Upper lobe of right lung (tissue), 1 donor: Measurements from ENCODE around the gene CDH23. TPM values are rescaled to one million over a fixed set of nuclear protein-coding genes. Genes with fewer than 3 reads are reported as not detected.

Experiments used
- ATAC-seq: fragments of 200-7000 bp; cut with Tn5 transposase; one replicate; pipeline ENCODE4 v1.9.1; 2020; ENCODE audit warnings: mild to moderate bottlenecking, moderate library complexity
- DNase-seq: peaks from one replicate; pipeline ENCODE4 v3.0.0-alpha.2; 2020
- H3K27ac ChIP-seq: fragments of 200-600 bp; one replicate; pipeline ENCODE4 v1.8.0; 2022
- H3K27me3 ChIP-seq: fragments of 200-600 bp; one replicate; pipeline ENCODE4 v1.8.0; 2022; ENCODE audit warnings: mild to moderate bottlenecking
- H3K36me3 ChIP-seq: fragments of 200-600 bp; one replicate; pipeline ENCODE4 v1.8.0; 2022
- H3K4me1 ChIP-seq: fragments of 200-600 bp; one replicate; pipeline ENCODE4 v1.8.0; 2022
- H3K4me3 ChIP-seq: fragments of 200-600 bp; one replicate; pipeline ENCODE4 v1.8.0; 2022; ENCODE audit warnings: mild to moderate bottlenecking
- H3K9me3 ChIP-seq: fragments of 200-600 bp; one replicate; pipeline ENCODE4 v1.8.0; 2022
- intact Hi-C: fragments of 100-400 bp; cut with DNase I; formaldehyde crosslinking; loops from one replicate; pipeline ENCODE4 v1.11.0; 2022
- total RNA-seq: library from RNA; stranded (reverse); fragmentation: NEBNext Ultra II Directional; extraction: Animal tissue kit (Norgen Biotek cat#: 25700); gene quantifications from one replicate; pipeline ENCODE4 v1.2.1, GENCODE V29; 2021
- TF ChIP-seq, protein P1 (sequence below): fragments of 200-600 bp; IDR thresholded peaks from one replicate; pipeline ENCODE4 v1.8.0; 2022; ENCODE audit warnings: antibody characterized with exemption
- donor health status: DM: no; HTN: yes; CAD: no; lungs with severe emphysema.

The CDH23 gene
- total RNA-seq, 1 donor from 2014 or later = 10.9 TPM

DNA sequence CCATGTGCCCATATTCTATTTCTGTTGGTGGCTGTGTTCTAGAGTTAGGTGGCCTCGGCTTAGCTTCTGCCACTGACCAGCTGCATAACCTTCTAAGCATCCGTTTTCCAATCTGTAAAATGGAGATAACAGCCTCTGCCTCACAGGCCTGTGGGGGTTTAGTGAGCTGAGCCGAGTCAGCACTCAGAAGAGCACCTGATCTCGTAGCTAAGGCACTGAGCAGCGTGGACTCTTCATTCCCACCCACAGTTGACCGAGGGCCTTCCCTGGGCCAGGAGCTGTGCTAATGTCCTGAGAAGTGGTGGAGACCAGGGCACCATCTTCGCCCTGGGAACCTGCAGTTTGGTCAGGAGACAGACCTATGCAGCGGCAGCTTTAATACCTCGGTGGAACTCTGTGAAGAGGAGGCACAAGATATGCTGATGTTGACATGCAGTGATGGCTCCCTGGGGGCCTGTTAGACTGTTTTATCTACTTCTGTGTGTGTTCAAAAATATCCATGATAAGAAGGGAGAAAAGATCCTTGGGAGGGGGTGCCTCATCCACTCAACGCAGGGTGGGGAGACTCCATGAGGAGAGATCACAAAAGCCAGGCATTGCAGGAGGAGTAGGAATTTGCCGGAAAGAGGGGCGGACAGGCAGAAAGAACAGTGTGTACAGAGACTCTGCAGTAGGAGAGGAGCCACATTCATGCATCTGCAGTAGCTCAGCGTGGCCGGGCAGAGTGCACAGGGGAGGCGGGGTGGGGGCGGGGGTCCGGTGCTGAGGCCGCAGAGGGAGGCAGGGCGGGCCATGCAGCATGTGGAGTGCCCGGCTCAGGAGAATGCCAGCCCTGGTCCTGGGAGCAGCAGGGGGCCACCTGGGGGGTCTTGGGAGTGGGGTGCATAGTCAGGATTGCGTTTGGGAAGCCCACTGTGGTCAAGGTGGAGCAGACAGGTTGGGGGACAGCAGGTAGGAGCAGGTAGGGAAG lies 186.1 kb downstream of the CDH23 start:
- Histone ChIP-seq H3K9me3 (no peaks in the 10 kb centered on the region), H3K4me1 (no peaks in the 10 kb centered on the region), H3K4me3 (no peak overlapping the region), H3K36me3 (no peaks in the 10 kb centered on the region), H3K27me3 (no peaks in the 10 kb centered on the region), H3K27ac (no peak overlapping the region)
- DNase-seq (no peak), ATAC-seq (no peak)
- intact Hi-C loops = no loop called here
- TF ChIP-seq, protein P1, sequence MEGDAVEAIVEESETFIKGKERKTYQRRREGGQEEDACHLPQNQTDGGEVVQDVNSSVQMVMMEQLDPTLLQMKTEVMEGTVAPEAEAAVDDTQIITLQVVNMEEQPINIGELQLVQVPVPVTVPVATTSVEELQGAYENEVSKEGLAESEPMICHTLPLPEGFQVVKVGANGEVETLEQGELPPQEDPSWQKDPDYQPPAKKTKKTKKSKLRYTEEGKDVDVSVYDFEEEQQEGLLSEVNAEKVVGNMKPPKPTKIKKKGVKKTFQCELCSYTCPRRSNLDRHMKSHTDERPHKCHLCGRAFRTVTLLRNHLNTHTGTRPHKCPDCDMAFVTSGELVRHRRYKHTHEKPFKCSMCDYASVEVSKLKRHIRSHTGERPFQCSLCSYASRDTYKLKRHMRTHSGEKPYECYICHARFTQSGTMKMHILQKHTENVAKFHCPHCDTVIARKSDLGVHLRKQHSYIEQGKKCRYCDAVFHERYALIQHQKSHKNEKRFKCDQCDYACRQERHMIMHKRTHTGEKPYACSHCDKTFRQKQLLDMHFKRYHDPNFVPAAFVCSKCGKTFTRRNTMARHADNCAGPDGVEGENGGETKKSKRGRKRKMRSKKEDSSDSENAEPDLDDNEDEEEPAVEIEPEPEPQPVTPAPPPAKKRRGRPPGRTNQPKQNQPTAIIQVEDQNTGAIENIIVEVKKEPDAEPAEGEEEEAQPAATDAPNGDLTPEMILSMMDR = no peak

DNA sequence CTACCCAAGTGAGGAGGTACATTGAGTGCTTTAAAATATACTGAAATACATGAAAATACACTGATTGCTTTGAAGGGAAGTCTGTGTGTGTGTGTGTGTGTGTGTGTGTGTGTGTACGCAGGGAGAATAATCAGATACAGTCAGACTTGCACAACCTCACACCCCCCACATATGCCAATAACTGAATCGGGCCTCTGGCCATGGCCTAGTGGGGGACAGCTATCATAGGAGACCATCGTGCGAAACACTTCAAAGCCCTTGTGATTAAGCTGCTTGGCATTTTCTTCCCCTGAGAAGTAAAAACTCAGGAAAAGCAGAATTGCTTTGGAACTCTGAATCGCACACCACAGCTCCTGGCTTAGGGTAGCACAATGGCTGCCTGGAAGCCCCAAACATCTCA lies 187.7 kb downstream of the CDH23 start:
- H3K9me3 ChIP-seq = no peaks in the 10 kb centered on the region
- intact Hi-C loops = no loop called here
- H3K27me3 ChIP-seq = no peaks in the 10 kb centered on the region
- H3K4me3 ChIP-seq = no peak overlapping the region
- DNase-seq (no peak), ATAC-seq (no peak)
- no peak overlapping the region for H3K27ac ChIP-seq
- no peaks in the 10 kb centered on the region for H3K36me3 ChIP-seq
- TF ChIP-seq, protein P1 = no peak
- no peaks in the 10 kb centered on the region for H3K4me1 ChIP-seq

GRCh38 chr10:71584902-71585563 lies 188.3 kb downstream of the CDH23 start:
- no peaks in the 10 kb centered on the region for H3K36me3 ChIP-seq
- peaks cover 6% of the 10 kb centered on the region for H3K4me1 ChIP-seq
- intact Hi-C loops = no loop called here
- no peaks in the 10 kb centered on the region for H3K27me3 ChIP-seq
- TF ChIP-seq, protein P1 = no peak
- ATAC-seq (no peak), DNase-seq (no peak)
- H3K9me3 ChIP-seq = no peaks in the 10 kb centered on the region
- no peak overlapping the region for H3K27ac ChIP-seq
- H3K4me3 ChIP-seq = no peak overlapping the region

DNA sequence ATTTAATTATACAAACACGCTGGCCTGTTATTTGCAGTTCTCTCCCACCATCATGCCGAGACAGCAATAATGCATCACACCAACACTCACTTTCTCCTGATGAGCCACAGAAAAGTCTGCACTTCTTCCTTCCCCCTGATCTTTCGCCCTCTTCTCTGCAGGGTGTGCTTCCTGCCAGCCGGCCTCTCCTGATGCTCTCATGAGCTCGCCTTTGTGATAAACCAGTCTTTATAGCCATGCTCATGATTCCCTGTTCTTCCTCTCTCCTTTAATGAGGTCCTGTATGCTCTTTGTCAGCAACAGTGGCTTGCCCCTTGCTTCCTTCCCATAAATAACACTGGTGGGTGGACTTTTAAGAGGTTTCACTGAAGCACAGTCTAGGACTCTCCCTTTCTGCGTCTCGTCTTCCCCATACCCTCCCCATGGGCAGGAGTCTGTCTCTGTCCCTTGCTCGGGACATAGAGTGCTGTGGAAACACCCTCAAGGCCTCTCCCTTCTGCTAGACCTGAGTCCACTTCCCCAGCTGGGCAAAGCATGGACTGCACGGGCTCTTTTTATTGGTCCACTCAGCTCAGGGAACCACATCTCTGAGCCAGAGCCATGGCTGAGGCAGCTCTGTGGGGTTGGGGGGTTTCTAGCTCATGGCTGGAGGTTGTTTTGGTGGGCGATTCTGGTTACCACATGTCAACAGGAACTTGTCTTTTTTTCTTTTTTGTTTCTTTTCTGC lies 189.0 kb downstream of the CDH23 start:
- TF ChIP-seq, protein P1 = no peak
- Histone ChIP-seq H3K4me1 (peaks cover 6% of the 10 kb centered on the region), H3K36me3 (no peaks in the 10 kb centered on the region), H3K9me3 (no peaks in the 10 kb centered on the region), H3K27ac (no peak overlapping the region), H3K27me3 (no peaks in the 10 kb centered on the region), H3K4me3 (no peak overlapping the region)
- ATAC-seq (no peak), DNase-seq (no peak)
- intact Hi-C loops = no loop called here

GRCh38 chr10:71587941-71588573 lies 191.3 kb downstream of the CDH23 start:
- DNase-seq (no peak), ATAC-seq (no peak)
- Histone ChIP-seq H3K4me1 (peaks cover 6% of the 10 kb centered on the region), H3K4me3 (no peak overlapping the region), H3K9me3 (no peaks in the 10 kb centered on the region), H3K27me3 (no peaks in the 10 kb centered on the region), H3K27ac (no peak overlapping the region), H3K36me3 (no peaks in the 10 kb centered on the region)
- intact Hi-C loops = no loop called here
- TF ChIP-seq, protein P1 = no peak
